HG02571 (cell line): ENCODE measurements around the gene TSACC.
"Not testable (repeated sequence)": the region's sequence is repeated elsewhere in the genome, so short reads cannot be mapped to it uniquely, and the experiment has no call there.

Experiments
- ATAC-seq: cut with Tn5 transposase; IDR thresholded peaks from one replicate; pipeline ENCODE4 v1.9.1; 2021; ENCODE audit warnings: mild to moderate bottlenecking, moderate library complexity; ENCODE audit not compliant: unreplicated experiment

The TSACC gene

DNA sequence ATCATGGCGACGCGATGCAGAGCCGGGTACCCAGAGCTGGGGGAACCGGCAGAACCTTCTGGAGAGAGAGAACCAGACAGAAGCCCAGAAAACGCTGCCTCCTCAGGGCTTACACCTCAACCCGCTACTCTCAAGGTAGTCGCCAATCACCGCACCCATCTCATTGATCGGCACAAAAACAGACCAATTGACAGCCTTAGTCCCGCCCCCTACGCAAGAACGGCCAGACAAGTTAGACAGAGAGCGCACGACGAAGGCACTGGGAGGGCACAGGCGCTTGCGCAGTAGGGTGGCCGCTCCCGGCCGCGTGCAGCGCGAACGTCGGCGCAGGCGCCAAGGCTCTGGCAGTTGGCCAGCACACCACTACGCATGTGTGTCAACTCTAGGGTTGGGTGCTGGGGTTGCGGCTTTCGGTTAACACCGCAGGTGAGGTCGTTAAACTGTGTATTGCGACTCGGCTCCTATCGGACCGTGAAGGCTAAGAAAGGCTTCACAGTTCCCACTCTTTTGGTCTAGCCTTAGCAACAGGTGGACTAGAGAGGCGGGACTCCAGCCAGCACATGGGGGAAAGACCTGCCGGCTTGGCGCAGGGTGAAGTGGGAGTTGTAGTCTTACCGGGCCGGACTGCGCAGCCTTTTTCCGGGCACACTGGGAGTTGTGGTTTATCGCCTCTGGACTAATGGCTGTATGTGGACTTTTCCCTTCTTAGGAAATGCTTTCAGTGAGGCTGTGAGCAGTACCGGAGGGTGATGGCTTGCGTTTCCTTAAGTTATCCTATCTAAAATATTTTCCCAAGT lies at the start of gene TSACC, which contains the start of gene CCT3:
TSS of gene TSACC (plus strand) at position 347 of the 797 bp plus-strand sequence. CDS start 1,232 bp downstream, outside the sequence.
TSS of gene CCT3 (minus strand) at position 113 of the 797 bp plus-strand sequence. CDS start at position 5, 108 bp downstream.
- ATAC-seq: peak; percentile 93

DNA sequence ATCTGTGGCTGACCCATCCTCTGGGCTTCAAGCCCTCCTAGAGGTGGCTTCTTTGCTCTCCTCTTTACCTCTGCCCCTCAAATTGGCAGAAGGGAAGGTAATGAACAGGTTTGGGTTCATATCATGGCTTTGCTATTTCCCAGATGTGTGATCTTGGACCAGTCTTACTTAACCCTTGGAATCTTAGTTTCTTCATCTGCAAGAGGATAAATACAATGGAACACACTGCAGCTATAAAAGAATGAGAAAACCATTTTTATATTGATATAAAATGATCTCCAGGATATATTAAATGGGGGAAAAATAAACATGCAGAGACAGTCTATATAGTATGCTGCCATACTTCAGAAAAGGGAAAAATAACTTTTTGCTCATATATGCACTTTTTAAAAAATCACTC lies 48.5 kb upstream of the TSACC start:
- ATAC-seq: no peak

DNA sequence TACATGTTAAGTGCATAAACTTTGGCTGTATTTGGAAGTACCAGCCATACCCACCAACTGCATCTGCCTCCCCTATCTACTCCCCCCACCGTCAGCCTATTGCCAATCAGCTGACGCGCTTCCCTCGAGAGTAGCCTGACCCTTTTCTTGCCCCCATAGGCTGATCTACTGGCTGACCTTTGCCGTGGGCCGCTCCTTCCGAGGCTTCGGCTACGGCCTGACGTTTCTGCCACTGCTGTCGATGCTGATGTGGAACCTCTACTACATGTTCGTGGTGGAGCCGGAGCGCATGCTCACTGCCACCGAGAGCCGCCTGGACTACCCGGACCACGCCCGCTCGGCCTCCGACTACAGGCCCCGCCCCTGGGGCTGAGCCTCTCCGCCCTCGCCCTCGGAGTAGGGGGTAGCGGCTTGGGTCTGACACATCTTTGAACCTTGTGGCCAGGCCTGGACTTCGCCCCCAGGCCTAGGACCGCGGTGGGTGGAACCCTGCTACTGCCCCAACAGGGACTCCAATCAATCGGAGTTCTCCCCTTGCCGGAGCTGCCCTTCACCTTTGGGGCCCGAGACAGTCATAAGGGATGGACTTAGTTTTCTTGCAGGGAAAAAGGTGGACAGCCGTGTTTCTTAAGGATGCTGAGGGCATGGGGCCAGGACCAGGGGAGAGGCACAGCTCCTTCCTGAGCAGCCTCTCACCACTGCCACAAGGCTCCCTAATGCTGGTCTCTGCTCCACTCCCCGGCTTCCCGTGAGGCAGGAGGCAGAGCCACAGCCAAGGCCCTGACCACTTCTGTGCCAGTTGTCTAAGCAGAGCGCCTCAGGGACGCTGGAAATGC lies 46.9 kb upstream of the TSACC start:
- peak; percentile 66 for ATAC-seq

DNA sequence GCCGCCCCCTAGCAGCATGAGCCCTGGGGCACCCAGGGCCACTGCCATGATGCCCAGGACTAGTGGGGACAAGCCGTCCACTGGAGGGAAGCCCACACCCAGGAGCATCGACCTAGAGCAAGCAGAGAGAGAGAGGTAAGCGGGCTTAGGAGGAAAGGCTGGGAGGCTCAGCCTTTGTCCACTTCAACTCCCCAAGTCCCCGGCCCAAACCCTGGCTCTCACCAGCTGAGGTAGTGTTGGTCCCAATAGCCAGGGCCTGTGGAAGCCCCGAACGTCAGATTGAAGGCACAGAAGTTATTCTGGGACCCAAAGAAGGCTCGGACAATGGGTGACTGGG lies 45.3 kb upstream of the TSACC start:
- no peak for ATAC-seq

DNA sequence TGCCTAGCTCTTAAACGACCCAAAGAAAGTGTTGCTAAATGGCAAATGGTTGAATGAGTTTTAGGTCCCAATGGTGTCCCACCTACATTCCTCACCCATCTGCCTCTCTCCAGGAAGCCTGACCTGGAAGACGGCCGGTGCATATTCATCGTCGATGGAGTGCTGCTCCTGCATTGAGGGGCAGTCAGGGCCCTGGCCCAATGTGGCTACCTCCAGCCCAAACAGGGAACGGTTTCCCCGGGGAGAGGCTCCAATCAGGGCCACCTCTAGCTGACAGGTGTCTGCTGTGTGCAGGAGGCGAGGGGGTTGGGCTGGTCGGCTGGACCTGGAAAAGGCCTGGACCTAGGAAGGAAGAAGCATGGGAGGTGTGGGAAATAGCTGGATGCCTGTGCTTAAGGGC lies 44.4 kb upstream of the TSACC start:
- no peak for ATAC-seq

DNA sequence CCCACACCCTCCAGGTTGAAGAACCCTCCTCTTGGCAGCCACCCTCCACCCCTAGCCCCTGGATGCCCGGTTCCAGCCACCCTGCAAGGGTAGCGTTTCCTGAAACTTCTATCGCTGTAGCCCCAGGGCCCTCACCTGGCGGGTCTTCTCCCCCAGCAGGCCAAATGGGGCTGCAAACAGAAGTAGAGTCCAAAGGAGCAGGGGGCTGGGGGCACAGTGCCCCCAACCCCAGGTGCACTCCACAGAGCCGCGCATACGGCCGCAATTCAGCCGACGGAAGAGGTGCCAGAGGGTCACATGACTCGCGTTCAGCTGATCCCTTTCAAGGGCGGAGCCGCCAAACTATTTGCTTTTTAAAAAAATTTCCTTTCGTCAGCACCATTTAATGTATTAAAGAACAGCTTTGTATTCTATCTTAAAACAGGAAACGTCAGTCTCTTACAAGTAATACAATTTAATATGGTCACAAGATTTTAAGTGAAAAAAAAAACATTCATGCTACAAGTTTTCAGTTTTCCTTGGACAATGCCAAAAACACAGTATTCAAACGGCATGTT lies 42.9 kb upstream of the TSACC start, which contains the start of gene GLMP:
TSS of gene GLMP (minus strand) at position 289 of the 557 bp plus-strand sequence. CDS start at position 255, 34 bp downstream.
- ATAC-seq: no peak

DNA sequence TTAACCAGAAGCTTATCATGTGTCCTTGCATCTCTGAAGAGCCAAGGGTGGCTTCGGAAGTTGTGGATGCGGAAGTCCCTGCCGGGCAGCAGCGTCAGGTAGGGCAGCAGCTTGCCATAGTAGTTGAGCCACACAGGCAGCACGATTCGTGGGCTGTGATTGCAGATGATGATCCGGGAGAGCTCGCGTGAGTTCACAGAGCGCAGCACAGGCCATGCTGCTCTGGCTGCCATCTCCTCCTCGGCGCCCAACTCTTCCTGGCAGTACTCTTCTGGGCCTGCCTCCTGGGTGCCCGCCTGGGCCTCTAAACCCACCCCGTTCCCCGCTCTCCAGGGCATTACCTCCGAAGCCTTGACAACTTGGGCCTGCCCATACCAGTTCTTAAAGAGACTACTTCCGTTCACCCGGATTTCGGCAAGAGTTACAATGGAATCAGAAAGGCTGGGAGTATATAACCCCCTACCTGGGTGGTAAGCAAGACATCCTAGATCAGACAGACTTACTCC lies 39.4 kb upstream of the TSACC start, which contains the start of gene VHLL:
TSS of gene VHLL (minus strand) at position 456 of the 506 bp plus-strand sequence. CDS start at position 338, 118 bp downstream.
- no peak for ATAC-seq

DNA sequence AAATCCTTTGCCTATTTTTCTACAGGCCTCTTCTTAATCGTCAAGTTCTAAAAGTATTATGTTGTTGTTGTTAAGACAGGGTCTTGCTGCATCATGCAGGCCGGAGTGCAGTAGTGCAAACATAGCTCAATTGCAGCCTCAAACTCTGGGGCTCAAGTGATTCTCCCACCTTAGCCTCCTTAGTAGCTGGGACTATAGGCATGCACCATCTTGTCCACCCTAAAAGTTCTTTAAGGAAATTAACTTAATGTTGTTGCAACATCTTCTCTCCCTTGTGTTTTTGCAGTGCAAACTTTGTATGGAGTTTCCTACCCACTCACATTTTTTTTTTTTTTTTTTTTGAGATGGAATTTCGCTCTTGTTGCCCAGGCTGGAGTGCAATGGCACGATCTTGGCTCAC lies 35.1 kb upstream of the TSACC start:
- no peak for ATAC-seq

DNA sequence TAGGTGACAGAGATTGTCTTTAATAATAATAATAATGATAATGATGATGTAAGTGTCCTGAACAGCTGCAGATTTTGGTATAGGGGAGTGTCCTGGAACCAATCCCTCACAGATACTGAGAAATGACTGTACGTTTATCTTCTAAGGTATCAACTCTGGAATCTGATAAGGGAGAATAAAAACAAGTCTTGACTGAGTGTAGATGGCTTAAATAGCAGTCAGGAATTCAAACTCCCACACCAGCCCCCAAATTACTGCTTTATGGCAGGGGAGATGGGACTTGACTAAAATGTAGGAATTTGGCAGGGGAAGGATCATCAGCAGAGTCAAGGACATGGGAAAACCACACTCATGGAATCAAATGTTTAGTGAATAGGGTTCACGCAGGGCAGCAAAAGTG lies 33.1 kb upstream of the TSACC start:
- ATAC-seq: no peak

DNA sequence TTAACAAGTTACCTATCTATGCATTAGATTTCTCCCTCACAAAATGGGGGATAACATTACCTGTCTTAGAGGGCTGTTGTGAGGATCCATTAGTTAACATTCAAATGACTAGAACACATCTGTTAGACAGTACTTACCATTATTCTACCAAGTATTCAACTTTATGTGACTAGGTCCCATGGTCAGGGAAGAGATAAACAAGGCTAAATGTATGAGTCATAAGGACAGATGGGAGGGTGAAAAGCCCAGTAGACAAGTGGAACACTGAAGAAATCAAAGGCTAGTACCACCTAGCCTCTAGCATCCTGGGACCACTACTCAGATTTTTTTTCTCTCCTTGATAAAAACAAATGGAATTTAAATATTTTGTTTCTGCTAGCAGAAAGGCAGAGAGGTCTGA lies 30.2 kb upstream of the TSACC start:
- ATAC-seq: no peak

DNA sequence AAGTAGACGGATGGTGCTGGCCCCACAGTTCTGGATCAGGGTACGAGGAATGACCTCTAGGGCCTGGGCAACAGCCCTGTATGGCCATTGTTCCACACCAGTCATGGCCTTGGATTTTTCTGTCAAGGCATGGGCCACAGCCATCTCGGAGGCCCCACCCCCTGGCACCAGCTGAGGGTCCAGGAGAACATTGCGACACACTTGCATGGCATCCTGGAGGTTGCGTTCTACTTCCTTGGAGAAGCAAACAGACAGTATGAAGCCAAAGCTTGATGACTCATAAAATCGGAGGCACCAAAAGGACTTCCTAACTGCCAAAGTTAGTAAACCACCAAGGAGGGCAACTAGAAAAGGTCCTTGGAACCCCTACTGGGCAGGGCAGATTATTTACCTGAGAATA lies 27.4 kb upstream of the TSACC start:
- ATAC-seq: no peak

DNA sequence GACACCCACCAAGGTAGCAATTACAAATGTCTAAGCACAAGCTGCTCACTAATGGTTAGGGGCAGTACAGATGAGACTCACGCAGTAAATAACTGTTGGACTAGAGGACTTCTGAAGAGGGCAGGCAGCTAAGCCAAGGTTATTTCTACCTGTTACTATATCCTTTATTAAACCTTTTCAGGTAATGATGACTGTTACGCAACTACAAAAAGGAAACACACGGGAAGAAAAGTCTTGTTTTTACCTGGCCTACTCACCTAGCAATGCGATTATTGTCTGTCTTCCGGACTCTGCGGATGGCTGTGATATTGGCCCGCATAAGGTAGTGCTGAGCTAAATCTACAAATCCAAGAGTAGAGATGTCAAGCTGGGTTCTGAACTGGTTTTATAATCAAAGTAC lies 21.4 kb upstream of the TSACC start:
- ATAC-seq: no peak

DNA sequence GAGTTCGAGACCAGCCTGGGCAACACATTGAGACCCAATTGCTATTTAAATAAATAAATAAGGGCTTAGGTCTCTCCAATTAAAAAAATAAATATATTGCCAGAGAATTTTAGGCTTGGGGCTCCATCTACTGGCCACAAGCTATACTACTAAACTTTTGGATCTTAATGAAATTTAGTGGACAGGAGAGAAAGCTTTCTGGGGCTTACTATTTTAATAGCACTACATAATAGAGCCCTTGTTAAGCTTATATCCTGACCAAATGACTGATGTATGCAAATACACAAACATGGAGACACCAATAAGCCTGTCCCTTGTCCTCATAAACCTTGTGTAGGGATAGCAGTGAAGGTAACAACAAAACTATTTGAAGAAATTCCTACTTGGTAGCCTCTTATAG lies 18.7 kb upstream of the TSACC start:
- ATAC-seq: no peak

DNA sequence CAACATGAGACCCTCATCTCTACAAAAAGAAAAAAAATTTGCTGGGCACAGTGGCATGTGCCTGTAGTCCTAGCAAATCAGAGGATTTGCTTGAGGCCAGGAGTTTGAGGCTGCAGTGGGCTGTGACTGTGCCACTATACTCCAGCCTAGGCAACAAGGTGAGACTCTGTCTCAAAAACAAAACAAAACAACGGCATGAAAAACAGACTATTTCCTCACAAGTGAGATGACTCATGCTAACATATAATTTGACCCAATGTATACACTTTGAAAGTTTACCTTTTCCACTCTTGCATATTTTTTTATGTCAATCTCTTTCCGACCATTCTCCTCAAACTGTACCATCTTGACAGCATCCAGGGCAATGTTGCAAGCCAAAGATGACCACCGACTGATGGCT lies 17.8 kb upstream of the TSACC start:
- no peak for ATAC-seq

DNA sequence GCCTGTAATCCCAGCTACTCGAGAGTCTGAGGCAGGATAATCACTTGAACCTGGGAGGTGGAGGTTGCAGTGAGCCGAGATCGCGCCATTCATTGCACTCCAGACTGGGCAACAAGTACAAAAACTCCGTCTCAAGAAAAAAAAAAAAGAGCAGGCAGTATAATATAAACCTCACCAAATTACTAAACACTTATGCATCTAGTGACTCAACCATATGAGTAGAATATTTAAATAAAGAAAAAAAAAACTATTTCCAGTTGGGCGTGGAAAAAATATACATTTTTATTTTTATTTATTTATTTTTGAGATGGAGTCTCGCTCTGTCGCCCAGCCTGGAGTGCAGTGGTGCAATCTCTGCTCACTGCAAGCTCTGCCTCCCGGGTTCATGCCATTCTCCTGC lies 15.1 kb upstream of the TSACC start:
- not testable (repeated sequence) for ATAC-seq

DNA sequence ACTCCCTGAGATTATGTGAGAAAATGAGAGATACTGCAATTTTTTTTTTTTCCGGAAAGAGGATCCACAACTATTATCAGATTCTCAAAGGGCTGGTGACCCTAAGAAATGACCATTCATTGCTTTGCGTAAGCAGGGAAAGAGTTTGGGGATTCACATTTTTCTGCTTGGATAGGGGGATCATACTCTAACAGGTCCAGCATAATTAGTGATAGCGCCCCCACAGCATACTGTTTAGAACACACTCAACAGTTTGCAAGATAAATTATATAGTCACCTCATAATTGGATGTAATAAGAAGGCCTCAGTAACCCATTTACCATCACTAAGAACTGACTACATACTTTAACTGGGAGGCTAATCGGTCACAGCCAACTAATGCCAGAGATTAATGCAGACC lies 2.1 kb upstream of the TSACC start:
- no peak for ATAC-seq

DNA sequence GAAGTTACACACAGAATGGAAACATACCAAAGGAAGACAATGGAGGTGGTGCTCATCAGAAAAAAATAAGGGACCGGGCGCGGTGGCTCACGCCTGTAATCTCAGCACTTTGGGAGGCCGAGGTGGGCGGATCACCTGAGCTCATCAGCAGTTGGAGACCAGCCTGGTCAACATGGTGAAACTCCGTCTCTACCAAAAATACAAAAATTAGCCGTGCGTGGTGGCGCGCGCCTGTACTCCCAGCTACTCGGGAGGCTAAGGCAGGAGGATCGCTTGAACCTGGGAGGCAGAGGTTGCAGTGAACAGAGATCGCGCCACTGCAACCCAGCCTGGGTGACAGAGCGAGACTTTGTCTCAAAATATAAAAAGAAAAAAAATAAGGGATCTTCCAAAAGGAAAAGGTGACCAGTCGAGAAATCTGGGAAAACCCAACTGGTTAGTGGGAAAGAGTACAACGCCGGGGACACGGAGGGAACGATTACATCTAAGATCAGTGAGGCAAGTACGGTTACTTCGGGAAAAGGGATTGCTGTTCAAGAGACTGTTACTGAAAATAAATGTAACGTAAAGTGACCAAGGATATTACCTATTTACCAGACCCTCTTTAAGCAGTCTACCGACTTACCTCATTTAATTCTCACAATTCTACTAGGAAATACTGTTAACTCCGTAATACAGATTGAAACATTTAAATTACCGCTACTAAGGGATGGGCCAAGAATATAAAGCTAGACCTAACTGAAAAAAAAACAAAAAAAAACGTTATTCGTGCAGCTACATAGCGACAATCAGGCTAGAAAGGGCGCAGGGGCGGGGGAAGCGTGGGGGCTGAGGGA lies 1.1 kb upstream of the TSACC start:
- no peak for ATAC-seq

DNA sequence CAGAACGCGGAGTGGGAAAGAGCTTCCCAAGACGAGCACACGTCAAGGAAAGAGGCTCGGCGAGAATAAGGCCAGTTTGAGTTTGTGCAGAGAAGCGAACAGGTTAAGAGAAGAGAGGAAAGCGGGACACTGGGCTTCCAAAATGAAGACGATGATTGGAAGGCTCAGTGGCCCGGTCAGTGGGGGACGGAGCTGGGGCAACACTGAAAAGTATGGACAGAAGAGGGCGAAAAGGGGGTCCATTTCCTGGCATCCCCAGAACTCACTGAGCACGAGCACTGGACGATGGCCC lies 492 bp upstream of the TSACC start:
- no peak for ATAC-seq

DNA sequence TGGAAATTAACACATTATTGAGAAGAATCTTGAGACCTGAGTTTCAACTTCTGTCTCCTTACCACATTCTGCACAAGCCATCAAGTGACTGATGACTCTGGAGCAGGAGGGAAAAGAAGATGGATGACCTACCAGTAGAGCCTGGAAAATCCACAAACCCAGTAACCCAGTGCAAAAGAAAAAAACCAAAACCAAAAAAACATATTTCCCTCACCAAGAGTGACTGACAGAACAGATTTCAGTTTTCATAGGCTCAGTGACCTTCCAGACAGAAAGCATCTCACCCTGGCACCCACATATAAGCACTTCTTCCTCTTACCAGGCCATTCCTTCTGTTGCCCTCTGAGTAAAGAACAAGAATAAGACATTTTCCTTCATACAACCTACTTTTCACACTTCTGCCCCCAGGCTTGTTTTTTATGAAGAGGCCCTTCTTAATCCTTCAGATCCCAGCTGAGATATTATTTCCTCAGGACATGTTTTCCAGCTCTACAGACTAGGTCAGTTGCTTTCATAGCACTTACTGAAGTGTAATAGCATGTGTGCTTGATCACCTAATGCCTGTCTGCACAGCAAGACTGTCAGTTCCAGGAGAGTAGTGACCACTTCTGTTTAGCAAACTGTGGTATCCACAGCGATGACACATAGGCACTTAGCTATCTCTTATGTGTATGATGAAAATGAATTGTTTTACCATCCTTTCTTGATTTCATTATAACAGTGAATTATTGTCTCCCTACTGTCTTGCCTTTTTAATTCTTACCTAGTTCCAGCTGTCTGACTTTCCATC lies 4.0 kb downstream of the TSACC start:
- ATAC-seq: no peak

DNA sequence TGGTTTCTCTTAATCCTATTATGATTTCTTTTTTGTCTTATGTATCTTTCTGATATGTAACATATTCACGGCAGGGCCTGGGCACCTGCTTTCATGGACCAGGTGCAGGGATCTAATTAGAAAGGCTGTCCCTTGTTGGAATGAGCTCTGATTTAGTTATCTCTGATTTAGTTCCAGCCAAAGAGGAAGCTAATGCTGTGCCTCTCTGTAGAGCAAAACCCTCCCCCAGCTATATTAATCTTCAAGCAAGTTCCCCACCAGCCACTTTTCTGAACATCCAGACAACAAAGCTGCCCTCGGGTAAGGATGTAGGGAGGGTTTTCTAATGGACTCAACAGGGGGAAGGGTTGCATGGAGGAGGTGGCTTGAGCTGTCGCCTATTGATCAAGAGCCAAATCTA lies 6.1 kb downstream of the TSACC start:
- ATAC-seq: no peak
